HPDE6-E6E7 (cell line): Measurements from ENCODE around the gene GTPBP1.
A peak's percentile ranks its signal among the peaks of the same experiment; 100 is the strongest.

ENCODE experiments used
- DNase-seq: peaks from one replicate; pipeline ENCODE4 v3.0.0; 2011; ENCODE audit warnings: missing footprints; ENCODE audit errors: extremely low spot score

Gene GTPBP1

GRCh38 chr22:38700789-38701628 lies 4.7 kb upstream of the GTPBP1 start, which contains the start of gene JOSD1:
Gene JOSD1 (minus strand): TSS chr22:38700943. CDS start chr22:38699987, 956 bp downstream.
- peak; percentile 70 for DNase-seq

GRCh38 chr22:38704654-38705234 lies 1.0 kb upstream of the GTPBP1 start:
- DNase-seq = no peak

- DNase-seq = no peak
Observed at GRCh38 chr22:38706101-38706900, 557 bp downstream of the GTPBP1 start.

- no peak for DNase-seq
Observed at GRCh38 chr22:38706901-38707195, 1.1 kb downstream of the GTPBP1 start.

- peak; percentile 83 for DNase-seq
Observed at GRCh38 chr22:38707346-38707745, 1.6 kb downstream of the GTPBP1 start.

GRCh38 chr22:38707984-38708383 lies 2.2 kb downstream of the GTPBP1 start:
- DNase-seq = no peak

GRCh38 chr22:38709306-38709705 lies 3.6 kb downstream of the GTPBP1 start:
- no peak for DNase-seq

- no peak for DNase-seq
Observed at GRCh38 chr22:38710351-38710750, 4.6 kb downstream of the GTPBP1 start.

GRCh38 chr22:38710866-38711265 lies 5.1 kb downstream of the GTPBP1 start:
- no peak for DNase-seq

GRCh38 chr22:38712486-38713207 lies 6.9 kb downstream of the GTPBP1 start:
- DNase-seq = no peak

- DNase-seq = no peak
Observed at GRCh38 chr22:38713921-38714320, 8.2 kb downstream of the GTPBP1 start.

- no peak for DNase-seq
Observed at GRCh38 chr22:38715176-38715764, 9.5 kb downstream of the GTPBP1 start.

- DNase-seq = no peak
Observed at GRCh38 chr22:38715852-38716251, 10.1 kb downstream of the GTPBP1 start.

- DNase-seq = no peak
Observed at GRCh38 chr22:38716271-38716670, 10.5 kb downstream of the GTPBP1 start.

- DNase-seq = no peak
Observed at GRCh38 chr22:38716826-38717225, 11.1 kb downstream of the GTPBP1 start.

GRCh38 chr22:38717244-38717643 lies 11.5 kb downstream of the GTPBP1 start:
- no peak for DNase-seq

- peak; percentile 85 for DNase-seq
Observed at GRCh38 chr22:38718414-38718813, 12.7 kb downstream of the GTPBP1 start.

GRCh38 chr22:38719196-38719595 lies 13.5 kb downstream of the GTPBP1 start:
- no peak for DNase-seq

GRCh38 chr22:38720350-38720749 lies 14.6 kb downstream of the GTPBP1 start:
- DNase-seq = no peak

- no peak for DNase-seq
Observed at GRCh38 chr22:38721551-38721950, 15.8 kb downstream of the GTPBP1 start.

GRCh38 chr22:38724176-38724575 lies 18.4 kb downstream of the GTPBP1 start:
- no peak for DNase-seq
